Left lobe of liver (tissue), 2 donors: ENCODE measurements around the gene HOMER3. TPM values are rescaled to one million over a fixed set of nuclear protein-coding genes. Genes with fewer than 3 reads are reported as not detected.
"Not testable (repeated sequence)": the region's sequence is repeated elsewhere in the genome, so short reads cannot be mapped to it uniquely, and the experiment has no call there.

Source experiments
- ATAC-seq: fragments of 200-7000 bp; cut with Tn5 transposase; one replicate; pipeline ENCODE4 v1.9.1; 2020; ENCODE audit warnings: mild to moderate bottlenecking, moderate library complexity
- DNase-seq: peaks from one replicate; pipeline ENCODE4 v3.0.0-alpha.2; 2020; ENCODE audit warnings: low spot score
- total RNA-seq: library from RNA; stranded (reverse); gene quantifications from one replicate; pipeline ENCODE4 v1.2.1, GENCODE V29; 2021
- donor health status: DM: no; HTN: no; CAD: no; lungs with moderate emphysema.
- donor health status: DM: no; HTN: yes; CAD: no.

Gene HOMER3
- total RNA-seq, 1 donor from 2014 or later: 2.8 TPM

DNA sequence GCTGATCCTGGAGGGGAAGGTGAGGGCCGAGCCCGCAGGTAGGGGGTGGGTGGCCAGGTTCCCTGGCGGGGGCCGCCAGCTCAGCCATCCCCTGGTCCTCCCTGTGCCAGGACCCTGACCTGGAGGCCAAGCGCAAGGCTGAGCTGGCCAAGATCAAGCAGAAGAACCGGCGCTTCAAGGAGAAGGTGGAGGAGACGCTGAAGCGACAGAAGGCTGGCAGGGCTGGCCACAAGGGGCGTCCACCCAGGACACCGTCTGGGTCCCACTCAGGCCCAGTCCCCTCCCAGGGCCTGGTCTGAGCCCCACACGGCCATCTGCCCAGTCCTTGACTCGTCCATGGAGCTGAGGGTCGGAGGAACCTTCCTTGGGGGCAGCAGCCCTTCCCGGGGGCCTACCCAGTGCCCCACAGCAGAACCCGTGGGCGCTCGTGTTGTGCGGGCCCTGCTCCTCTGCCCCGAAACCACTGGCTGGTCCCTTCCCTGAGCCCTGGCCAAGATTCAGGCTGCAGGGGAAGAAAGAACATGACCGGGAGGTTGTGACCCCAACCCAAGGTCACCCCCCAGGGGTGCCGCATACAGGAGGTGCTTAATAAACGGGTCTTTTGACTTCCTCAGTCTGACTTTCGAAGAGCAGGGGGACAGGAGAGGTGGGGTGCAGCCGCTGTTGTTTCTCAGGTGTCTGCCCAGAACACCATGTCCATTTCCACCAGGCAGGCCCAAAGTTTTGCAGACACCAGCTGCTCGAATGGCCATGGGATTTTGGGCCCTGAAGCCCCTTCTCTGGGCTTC, 12.8 kb downstream of the HOMER3 start:
- ATAC-seq (no peak), DNase-seq (no peak)

DNA sequence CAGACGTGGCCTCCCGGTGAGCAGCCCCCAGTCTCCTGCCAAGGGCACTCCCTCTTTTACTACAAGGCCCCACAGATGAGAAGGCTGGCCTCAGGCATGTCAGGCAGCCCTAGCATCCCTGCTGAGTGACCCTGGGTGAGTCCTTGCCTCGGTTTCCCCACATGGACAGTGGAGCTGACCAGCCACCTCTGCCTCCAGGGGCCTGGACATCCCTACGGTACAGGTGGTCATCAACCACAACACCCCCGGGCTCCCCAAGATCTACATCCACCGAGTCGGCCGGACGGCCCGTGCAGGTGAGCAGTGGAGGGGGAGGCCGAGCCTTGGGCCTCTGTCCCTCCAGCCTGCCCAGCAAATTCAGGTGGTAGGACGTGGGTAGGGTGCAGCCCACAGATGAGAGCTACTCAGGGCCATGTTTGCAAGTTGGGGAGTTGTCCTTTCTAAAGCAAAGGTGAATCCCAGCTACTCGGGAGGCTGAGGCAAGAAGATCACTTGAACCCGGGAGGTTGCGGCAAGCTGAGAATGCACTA, 16.3 kb downstream of the HOMER3 start:
- DNase-seq: no peak

DNA sequence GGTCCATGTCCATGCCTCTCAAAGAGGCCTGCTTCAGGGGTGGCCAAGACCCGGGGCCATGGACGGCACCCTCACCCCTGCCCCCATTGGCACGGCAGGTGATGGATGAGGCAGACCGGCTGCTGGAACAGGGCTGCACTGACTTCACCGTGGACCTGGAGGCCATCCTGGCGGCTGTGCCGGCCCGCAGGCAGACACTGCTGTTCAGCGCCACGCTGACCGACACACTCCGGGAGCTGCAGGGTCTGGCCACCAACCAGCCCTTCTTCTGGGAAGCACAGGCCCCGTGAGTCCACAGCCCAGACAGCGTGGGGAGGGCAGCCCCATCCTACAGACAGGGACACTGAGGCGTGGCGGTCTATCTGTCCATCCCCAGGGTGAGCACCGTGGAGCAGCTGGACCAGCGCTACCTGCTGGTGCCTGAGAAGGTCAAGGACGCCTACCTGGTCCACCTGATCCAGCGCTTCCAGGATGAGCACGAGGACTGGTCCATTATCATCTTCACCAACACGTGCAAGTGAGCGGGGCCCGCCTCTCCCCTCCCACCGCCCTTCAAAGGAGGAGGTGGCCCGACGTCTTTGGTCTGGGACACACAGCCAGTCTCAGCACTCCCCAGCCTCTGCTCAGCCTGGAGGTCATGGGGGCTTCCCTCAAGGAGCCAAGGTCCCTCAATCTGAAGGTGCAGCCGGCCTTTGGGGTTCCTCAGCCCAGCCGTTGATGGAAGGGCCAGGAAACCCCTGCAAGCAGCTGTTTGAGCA, 18.6 kb downstream of the HOMER3 start:
- no peak for DNase-seq
- ATAC-seq: no peak

More for the DNA sequence above, 16.3 kb downstream of the HOMER3 start:
- ATAC-seq: no peak

DNA sequence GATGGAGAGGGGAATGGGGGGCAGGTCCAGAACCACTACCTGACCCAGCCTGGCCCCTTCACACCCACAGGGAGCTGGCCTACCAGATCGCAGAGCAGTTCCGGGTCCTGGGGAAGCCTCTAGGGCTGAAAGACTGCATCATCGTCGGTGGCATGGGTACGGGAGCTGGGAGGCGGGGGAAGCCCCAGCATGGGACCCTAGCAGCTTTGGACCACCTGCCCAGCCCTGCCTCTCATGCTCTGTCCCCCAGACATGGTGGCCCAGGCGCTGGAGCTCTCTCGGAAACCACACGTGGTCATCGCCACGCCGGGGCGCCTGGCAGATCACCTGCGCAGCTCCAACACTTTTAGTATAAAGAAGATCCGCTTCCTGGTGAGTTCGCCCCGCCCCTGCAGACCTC, 19.4 kb downstream of the HOMER3 start:
- DNase-seq (no peak), ATAC-seq (no peak)

DNA sequence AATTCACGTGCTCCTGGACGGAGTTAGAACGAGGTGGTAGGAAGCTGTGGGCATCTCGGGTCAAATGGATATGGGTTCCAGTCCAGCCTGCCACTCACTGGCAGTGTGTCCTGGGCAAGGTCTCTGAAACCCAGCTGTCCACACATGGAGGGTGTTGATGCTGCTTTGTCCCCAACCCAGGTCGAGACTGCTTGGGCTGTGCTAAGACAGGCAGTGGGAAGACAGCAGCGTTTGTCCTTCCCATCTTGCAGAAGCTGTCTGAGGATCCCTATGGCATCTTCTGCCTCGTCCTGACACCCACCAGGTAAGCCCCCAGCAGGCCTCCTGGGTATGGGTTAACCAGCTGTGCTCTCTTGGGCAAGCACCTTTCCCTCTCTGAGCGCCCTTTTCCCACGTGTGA, 20.6 kb downstream of the HOMER3 start:
- DNase-seq: no peak
- no peak for ATAC-seq

DNA sequence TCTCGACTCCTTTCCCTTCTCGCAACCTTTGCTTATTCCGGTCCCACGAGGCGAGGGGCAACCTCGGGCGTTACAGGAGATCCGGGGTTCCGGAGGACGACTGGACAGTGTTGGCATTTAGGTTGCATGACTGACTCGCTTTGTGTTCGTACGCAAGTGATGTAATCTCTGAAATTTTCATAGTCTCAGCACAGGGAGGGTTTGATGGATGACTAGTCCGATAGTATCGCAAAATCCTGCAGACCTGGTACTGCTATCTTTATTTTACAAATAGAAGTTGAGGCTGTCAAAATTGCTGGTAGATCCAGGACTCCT, 21.2 kb downstream of the HOMER3 start:
- ATAC-seq: no peak

DNA sequence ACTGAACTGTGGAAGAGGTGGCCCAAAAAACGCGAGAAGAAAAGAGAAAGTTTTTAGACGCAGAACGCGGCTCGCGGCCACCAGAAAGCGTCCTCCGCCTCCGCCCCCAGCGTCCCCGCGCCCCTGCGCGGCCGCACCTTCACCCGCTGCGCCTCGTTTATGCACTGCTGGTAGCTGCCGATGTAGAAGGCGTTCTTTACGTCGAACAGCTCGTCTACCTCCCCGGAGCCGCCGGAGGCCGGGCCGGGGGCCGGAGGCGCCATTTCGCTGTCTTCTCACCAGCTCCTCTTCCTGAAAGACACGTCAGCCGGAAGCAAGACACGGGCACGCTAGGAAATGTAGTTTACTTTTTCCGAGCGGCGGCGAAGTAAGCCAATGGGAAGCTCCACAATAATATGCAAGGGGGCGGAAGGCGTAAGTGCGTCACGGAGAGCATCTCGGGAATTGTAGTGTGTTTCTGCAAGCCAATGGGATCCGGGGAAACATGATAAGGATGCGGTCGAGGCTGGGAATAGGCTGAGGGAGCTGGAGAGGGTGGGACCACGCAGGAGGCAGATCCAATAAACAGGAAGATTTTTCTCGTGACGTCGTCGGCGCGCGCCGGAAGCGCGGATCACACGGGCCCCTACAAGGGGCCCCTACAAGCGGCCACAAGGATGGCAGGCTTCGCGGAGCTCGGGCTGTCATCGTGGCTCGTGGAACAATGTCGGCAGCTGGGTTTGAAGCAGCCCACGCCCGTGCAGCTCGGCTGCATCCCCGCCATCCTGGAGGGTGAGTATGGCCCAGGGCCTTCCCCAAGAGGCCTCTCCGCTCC, 21.7 kb downstream of the HOMER3 start, which contains the start of the genes COPE and DDX49:
TSS of gene COPE (minus strand) at position 302 of the 814 bp plus-strand sequence. CDS start at position 263, 39 bp downstream.
TSS of gene DDX49 (plus strand) at position 630 of the 814 bp plus-strand sequence. CDS start at position 657, 27 bp downstream.
- DNase-seq (peak; percentile 98), ATAC-seq (peak; percentile 97)

More for the DNA sequence above, 21.2 kb downstream of the HOMER3 start:
- no peak for DNase-seq

DNA sequence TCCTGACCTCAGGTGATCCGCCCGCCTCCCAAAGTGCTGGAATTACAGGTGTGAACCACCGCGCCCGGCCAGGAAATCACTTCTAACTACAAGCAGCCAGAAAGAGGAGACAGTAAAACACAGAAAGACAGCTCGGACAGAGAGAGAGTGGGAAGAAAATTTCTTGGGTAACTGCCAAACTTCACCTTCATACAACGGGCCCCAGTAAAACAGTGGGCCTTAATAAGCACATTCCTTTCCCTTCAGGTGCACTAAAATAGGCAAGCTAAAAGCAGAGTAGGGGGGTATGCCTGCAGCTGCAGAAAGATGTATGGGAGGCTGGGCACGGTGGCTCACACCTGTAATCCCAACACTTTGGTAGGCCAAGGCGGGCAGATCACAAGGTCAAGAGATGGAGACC, 23.4 kb downstream of the HOMER3 start:
- not testable (repeated sequence) for DNase-seq, ATAC-seq

DNA sequence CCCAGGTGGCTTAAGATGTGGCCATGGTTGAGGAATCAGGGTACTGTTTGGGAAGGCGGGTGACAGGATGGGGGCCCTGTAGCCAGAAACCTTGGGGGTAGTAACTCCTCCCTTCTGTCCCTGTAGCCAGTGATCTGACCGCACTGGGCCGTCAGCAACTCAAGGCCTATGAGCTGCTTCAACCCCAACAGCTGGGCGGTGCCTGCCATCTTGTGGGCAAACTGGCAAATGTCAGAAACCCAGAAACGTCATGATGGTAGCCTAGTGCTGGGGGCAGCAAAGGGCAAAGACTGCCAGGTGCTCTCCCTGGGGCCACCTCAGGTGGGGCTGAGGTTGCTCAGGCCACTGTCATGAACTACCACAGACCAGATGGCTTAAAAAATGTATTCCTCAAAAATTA, 25.4 kb downstream of the HOMER3 start:
- ATAC-seq (no peak), DNase-seq (no peak)

DNA sequence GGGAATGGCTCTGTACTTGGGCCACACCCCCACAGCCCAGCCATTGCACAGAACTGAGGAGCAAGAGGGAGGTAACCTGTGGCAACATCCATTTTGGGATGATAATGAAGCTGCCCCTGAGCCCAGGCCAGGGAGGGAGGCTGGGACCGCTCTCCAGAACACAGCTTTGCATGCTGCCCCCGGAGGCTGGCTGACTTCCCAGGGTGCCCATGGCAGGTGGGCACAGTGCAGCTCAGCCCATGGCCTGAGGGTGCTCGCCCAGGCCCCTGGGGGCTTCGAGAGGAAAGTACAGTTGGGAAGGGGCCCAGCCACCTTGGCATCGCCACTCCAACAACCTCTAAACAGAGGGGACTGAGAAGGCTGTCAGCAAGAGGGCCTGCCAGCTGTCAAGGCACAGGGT, 27.6 kb downstream of the HOMER3 start:
- no peak for ATAC-seq
- DNase-seq: no peak

DNA sequence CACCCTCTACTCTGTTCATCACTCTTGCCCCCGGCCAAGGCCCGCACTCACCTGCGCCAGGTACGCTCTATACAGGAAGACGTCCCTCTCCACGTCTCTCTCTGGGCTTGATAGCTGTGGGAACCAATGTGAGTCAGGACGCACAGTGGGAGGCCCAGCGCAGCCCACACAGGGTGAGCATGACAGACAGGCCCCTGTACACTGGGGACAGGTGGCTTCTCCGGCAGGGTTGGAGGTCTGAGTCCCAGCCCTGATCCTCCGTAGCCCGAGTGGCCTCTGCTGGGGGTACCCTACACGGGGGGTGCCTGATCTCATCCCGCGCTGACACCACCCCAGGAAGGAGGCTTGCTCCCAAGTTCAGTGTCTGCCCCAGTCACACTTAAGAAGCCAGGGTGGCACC, 28.1 kb downstream of the HOMER3 start:
- ATAC-seq: no peak
- no peak for DNase-seq

DNA sequence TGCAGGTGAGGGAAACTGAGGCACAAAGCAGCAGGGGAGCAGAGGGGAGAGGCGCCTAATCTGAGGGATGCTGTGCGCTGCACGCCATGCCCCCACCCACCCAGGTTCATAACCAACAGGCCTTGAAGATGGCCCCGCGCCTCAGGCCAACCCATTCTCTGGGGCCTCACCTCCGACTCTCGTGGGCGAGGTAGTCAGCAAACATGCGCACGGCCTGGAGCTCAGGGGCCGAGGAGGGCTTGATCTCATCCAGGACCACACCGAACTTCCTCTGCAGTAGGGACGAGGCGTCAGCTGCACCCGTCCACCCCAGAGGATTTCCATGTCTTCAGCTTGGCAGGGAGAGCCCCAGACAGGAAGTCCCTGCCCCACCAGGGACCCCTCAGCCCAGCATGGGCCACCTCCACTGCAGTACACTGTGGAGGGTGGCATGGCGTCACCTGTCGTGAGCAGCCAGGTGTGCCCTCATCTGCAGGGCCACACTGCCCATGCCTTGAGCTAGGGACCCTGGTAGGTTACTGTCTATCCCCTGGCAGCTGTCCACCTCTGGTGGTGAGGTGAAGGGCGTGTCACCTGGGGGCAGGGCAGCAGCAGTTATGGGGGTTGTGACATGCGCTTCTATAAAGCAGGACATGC, 30.1 kb downstream of the HOMER3 start:
- ATAC-seq (no peak), DNase-seq (no peak)

DNA sequence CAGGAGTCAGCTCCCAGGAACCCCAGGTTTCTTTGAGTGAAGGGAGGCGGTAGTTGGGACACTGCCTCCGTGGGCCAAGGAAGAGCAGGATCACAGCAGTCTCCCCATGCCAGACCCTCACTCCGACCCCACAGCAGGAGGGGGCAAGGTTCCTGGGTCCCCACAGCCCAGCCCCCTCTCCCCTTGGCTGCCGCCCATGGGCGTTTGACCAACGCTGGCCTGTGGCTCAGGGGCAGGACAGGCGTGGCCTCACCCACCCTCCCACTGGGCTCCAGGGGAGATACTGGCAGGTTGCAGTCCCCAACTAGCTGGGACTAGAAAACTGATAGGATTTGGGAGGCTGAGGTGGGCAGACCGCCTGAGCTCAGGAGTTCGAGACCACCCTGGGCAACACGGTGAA, 31.0 kb downstream of the HOMER3 start:
- ATAC-seq: no peak
- DNase-seq: no peak

DNA sequence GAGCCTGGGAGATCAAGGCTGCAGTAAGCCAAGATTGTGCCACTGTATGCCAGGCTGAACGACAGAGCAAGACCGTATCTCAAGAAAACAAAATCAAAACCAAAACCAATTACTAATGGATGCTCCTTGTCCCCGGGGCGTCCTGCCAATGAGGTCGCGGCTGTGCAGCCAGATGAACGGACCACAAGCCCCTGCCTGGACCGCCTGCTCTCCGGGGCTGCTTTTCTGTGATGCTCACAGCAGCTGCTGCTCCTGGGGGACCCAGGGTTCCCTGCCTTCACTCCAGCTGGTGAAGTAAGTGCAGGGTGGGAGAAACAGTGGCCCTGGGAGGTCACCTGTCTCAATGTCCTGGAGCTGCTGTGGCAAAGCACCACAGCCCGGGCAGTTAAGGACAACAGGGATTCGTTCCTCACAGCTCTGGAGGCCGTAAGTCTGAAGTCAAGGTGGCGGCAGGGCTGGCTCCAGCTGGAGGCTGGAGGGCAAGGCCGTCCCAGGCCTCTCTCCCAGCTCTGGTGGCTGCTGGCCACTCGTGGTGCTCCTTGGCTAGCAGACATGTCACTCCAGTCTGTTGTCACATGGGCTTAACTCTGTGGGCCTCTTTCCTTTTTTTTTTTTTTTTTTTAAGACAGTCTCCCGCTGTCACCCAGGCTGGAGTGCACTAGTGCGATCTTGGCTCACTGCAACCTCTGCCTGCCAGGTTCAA, 31.9 kb downstream of the HOMER3 start:
- DNase-seq (peak; percentile 44), ATAC-seq (no peak)

DNA sequence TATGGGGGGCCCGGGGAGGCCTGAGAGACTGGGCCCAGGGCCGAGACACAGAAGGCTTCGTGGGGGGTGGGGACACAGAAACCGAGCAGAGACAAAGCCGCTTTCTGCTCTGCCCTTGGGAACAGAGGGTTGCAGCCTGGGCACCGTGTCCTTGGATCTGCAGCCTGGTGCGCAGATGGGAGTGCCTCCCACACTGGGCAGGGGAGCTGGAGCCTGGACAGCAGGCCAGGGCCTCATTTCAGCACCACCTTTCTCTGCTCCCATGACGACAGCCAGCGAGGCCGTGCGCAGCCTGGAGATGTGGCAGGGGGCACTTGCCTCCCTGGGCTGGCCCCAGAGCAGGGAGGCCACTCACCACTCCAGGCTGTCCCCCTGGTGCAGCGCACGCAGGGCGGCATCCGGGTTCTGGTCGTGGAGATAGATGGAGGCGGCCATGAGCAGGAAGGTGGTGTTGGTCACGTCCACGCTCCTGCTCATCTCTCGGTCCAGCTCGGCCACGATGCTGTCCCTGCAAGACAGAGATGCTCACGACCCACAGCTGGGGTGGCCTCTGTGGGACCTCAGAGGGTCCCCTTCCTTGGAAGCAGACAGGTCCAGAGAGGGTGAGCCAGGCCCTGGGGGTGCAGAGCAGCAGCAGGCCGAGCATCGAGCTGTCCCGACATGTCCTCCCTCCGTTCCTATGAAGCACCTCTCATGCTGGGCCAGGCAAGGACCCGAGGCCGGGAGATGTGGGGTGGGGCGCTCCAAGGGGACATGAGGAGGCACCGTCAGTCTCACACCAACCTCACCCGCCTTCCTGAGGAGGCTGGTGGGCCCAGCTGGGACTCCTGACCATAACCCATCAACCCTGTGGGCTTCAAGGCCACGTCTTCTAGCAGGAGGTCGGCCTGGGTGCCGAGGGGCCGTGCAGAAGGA, 34.2 kb downstream of the HOMER3 start:
- DNase-seq: no peak

DNA sequence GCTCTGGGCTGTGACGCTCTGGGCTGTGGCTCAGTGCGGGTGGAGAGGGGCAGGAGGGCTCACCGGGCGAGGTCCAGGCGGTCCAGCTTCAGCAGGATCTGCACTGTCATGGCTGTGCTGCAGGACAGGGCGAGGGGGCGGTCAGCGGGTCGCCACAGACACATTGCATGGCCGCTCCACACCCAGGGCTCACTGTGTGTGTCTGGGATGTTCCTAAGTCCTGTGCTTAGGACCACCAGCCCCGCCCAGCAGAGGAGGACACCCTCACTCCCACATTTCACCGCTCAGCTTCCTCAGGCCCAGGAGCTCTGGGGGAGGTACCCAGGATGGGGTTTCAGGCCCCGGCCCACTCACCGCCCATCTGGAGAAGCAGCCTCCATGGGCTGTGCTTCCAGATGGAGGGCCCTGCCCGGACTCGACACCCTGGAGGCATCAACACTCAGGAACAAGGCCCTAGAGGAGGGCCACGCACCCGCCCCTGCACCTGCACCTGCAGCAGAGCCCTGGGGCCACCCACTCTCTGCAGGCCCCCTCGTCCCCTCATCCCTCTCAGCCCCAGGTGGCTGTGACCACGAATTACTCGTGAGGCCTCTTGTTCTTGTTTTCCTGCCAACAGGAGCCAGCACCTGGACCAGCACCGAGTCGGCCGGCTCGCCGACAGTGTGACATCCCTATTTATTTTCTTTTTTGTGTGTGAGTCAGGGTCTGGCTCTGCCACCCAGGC, 35.3 kb downstream of the HOMER3 start:
- no peak for DNase-seq

More for the DNA sequence above, 34.2 kb downstream of the HOMER3 start:
- no peak for ATAC-seq

DNA sequence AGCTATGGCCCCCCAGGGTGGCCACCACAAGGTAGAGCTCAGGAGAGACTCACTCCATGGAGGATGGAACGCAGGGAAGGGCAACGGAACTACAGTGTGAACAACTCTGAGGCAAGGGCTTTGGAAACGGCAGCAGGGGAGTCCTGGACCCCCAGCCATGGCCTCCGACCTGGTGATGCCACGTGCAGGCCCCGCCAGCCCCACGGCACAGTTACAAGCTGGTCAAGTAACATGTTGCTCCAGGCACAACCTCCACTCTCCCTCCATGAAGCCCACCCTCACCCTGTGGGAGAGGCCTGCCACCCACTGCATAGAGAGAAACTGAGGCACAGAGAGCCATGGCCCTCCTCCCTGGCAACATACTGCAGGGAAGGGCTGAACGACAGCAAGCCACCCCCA, 36.0 kb downstream of the HOMER3 start:
- DNase-seq (no peak), ATAC-seq (no peak)

More for the DNA sequence above, 35.3 kb downstream of the HOMER3 start:
- ATAC-seq: no peak
